PC-9 (cell line): ENCODE measurements around the gene NSF. TPM values are rescaled to one million over a fixed set of nuclear protein-coding genes. Genes with fewer than 3 reads are reported as not detected.

ENCODE experiments used
- BruUV-seq: library from RNA; stranded (reverse); fragments of 400-500 nt; replicated peaks from 2 replicates; lab custom pipeline; 2021; lab: Mats Ljungman, UMichigan
- CTCF ChIA-PET: fragments of 300-600 bp; sonication (Branson Sonifier 250); formaldehyde crosslinking; loops from one replicate; lab custom pipeline; 2022; ENCODE audit warnings: antibody characterized with exemption; lab: Charles Lee
- POLR2A ChIA-PET: fragments of 300-600 bp; sonication (Branson Sonifier 250); formaldehyde crosslinking; loops from one replicate; lab custom pipeline; 2022; ENCODE audit warnings: antibody characterized with exemption; ENCODE audit not compliant: unreplicated experiment; lab: Charles Lee
- DNase-seq, 2 experiments: peaks; one replicate each; pipeline versions ENCODE4 v3.0.0 to v3.0.0-alpha.2; 2015 to 2022; ENCODE audit warnings: mixed read lengths in 1 of 2
- H2AFZ ChIP-seq: fragments of 200-600 bp; sonication (generic); 2 replicates; pipeline ENCODE4 v1.8.1; 2017; ENCODE audit warnings: antibody characterized with exemption
- H3F3A ChIP-seq: fragments of 200-600 bp; sonication (generic); 2 replicates; pipeline ENCODE4 v1.8.1; 2017; ENCODE audit warnings: antibody characterized with exemption, mild to moderate bottlenecking, low read depth; ENCODE audit not compliant: insufficient read depth
- H3K27ac ChIP-seq: fragments of 200-600 bp; sonication (generic); 2 replicates; pipeline ENCODE4 v1.6.1; 2016; ENCODE audit warnings: mixed run types
- H3K27me3 ChIP-seq: fragments of 200-600 bp; sonication (generic); 2 replicates; pipeline ENCODE4 v1.6.1; 2016; ENCODE audit warnings: low read depth, mixed run types; ENCODE audit not compliant: insufficient read depth
- H3K36me3 ChIP-seq: fragments of 200-600 bp; sonication (generic); 2 replicates; pipeline ENCODE4 v1.6.1; 2016; ENCODE audit warnings: low read depth, mixed run types
- H3K4me1 ChIP-seq: fragments of 200-600 bp; sonication (generic); replicated peaks from 2 replicates; pipeline ENCODE4 v1.6.1; 2016; ENCODE audit warnings: mixed run types; ENCODE audit not compliant: insufficient read depth
- H3K4me2 ChIP-seq: fragments of 200-600 bp; sonication (generic); 2 replicates; pipeline ENCODE4 v1.6.1; 2017; ENCODE audit warnings: mixed run types
- H3K4me3 ChIP-seq: fragments of 200-600 bp; sonication (generic); 2 replicates; pipeline ENCODE4 v1.6.1; 2016; ENCODE audit warnings: mixed run types
- H3K79me2 ChIP-seq: fragments of 200-600 bp; sonication (generic); 2 replicates; pipeline ENCODE4 v1.6.1; 2017; ENCODE audit warnings: low read depth, mixed run types
- H3K9me2 ChIP-seq: fragments of 200-600 bp; sonication (generic); 2 replicates; pipeline ENCODE4 v1.8.1; 2017; ENCODE audit warnings: mild to moderate bottlenecking; ENCODE audit not compliant: insufficient read depth
- H3K9me3 ChIP-seq: fragments of 200-600 bp; sonication (generic); 2 replicates; pipeline ENCODE4 v1.8.1; 2016; ENCODE audit warnings: low read depth; ENCODE audit not compliant: insufficient read depth
- H4K20me1 ChIP-seq: fragments of 200-600 bp; sonication (generic); 2 replicates; pipeline ENCODE4 v1.8.1; 2017; ENCODE audit not compliant: insufficient read depth
- CTCF ChIP-seq: fragments of 200-600 bp; sonication (generic); conservative IDR thresholded peaks from 2 replicates; pipeline ENCODE4 v1.6.1; 2017; ENCODE audit warnings: mixed run types, antibody characterized with exemption, mild to moderate bottlenecking, moderate library complexity
- EZH2 ChIP-seq: fragments of 200-600 bp; sonication (generic); IDR thresholded peaks from 2 replicates; pipeline ENCODE4 v1.8.0; 2017; ENCODE audit warnings: antibody characterized with exemption, low read depth
- intact Hi-C: fragments of 100-400 bp; cut with micrococcal nuclease; formaldehyde crosslinking; loops from one replicate; pipeline ENCODE4 v1.10.0; 2022; ENCODE audit not compliant: unreplicated experiment
- total RNA-seq: library from RNA; stranded (reverse); gene quantifications from 2 replicates; pipeline ENCODE4 v1.2.3, GENCODE V29; 2021

The NSF gene
- total RNA-seq, 1 experiment from 2014 or later = 40.0 TPM

GRCh38 chr17:46796084-46796483 lies 205.6 kb downstream of the NSF start:
- Histone ChIP-seq H3K36me3 (no peaks in the 10 kb centered on the region), H3K27ac (peak overlapping the region; percentile 89), H3K27me3 (no peaks in the 10 kb centered on the region), H4K20me1 (no peaks in the 10 kb centered on the region), H3K79me2 (no peaks in the 10 kb centered on the region), H3K4me3 (peak overlapping the region; percentile 21; the same call in 1 of the 2 replicates), H2AFZ (no peak overlapping the region), H3F3A (peaks cover 34% of the 10 kb centered on the region), H3K4me2 (peak overlapping the region; percentile 76), H3K9me2 (no peaks in the 10 kb centered on the region), H3K4me1 (peaks cover 40% of the 10 kb centered on the region), H3K9me3 (no peaks in the 10 kb centered on the region)
- ChIA-PET POLR2A (no interaction called here), CTCF (no interaction called here)
- BruUV-seq = no TSS peak
- DNase-seq = no peak
- intact Hi-C loops = no loop called here
- TF ChIP-seq CTCF = no peak

GRCh38 chr17:46796524-46796923 lies 206.1 kb downstream of the NSF start:
- Histone ChIP-seq H3K9me3 (no peaks in the 10 kb centered on the region), H3K4me2 (no peak overlapping the region), H4K20me1 (no peaks in the 10 kb centered on the region), H3F3A (peaks cover 34% of the 10 kb centered on the region), H3K27ac (no peak overlapping the region), H3K4me1 (peaks cover 40% of the 10 kb centered on the region), H2AFZ (no peak overlapping the region), H3K4me3 (no peak overlapping the region), H3K27me3 (no peaks in the 10 kb centered on the region), H3K9me2 (no peaks in the 10 kb centered on the region), H3K79me2 (no peaks in the 10 kb centered on the region), H3K36me3 (no peaks in the 10 kb centered on the region)
- DNase-seq = no peak
- CTCF ChIA-PET = no interaction called here
- intact Hi-C loops = no loop called here
- TF ChIP-seq CTCF = no peak
- no peak for TF ChIP-seq EZH2
- POLR2A ChIA-PET = no interaction called here
- BruUV-seq = no TSS peak

GRCh38 chr17:46796956-46797530 lies 206.6 kb downstream of the NSF start:
- peaks cover 40% of the 10 kb centered on the region for H3K4me1 ChIP-seq
- no peaks in the 10 kb centered on the region for H3K36me3 ChIP-seq
- no peaks in the 10 kb centered on the region for H3K27me3 ChIP-seq
- no peak overlapping the region for H3K27ac ChIP-seq
- ChIA-PET CTCF (no interaction called here), POLR2A (no interaction called here)
- H2AFZ ChIP-seq = no peak overlapping the region
- no peaks in the 10 kb centered on the region for H4K20me1 ChIP-seq
- no peaks in the 10 kb centered on the region for H3K9me2 ChIP-seq
- no peaks in the 10 kb centered on the region for H3K79me2 ChIP-seq
- no peak overlapping the region for H3K4me3 ChIP-seq
- DNase-seq = no peak
- TF ChIP-seq CTCF = no peak
- no peak for TF ChIP-seq EZH2
- no peaks in the 10 kb centered on the region for H3K9me3 ChIP-seq
- peaks cover 34% of the 10 kb centered on the region for H3F3A ChIP-seq
- no peak overlapping the region for H3K4me2 ChIP-seq
- no TSS peak for BruUV-seq
- intact Hi-C loops = no loop called here
